H54 (cell line): ENCODE measurements around the gene UBE3B.

Experiments
- DNase-seq: peaks from one replicate; pipeline ENCODE4 v3.0.0; 2011; ENCODE audit warnings: low spot score, mixed read lengths; ENCODE audit not compliant: insufficient read length
- FAIRE-seq: peaks from 3 replicates; lab custom pipeline; 2011; peaks lifted over from hg19 to GRCh38; lab: Jason Lieb, UNC
- POLR2A ChIP-seq: IDR thresholded peaks from 2 replicates; pipeline ENCODE4 v1.6.1; 2011; ENCODE audit warnings: low read depth, mild to moderate bottlenecking, low read length

The UBE3B gene

GRCh38 chr12:109488051-109488665, 10.7 kb downstream of the UBE3B start:
- no peak for DNase-seq
- FAIRE-seq: no peak
- no peak for TF ChIP-seq POLR2A

- DNase-seq (no peak), FAIRE-seq (no peak)
- TF ChIP-seq POLR2A: no peak
Observed at GRCh38 chr12:109489016-109489954, 11.9 kb downstream of the UBE3B start.

- FAIRE-seq: no peak
- no peak for TF ChIP-seq POLR2A
- DNase-seq: no peak
Observed at GRCh38 chr12:109489955-109490565, 12.6 kb downstream of the UBE3B start.

GRCh38 chr12:109491671-109492070, 14.2 kb downstream of the UBE3B start:
- FAIRE-seq (no peak), DNase-seq (no peak)
- TF ChIP-seq POLR2A: no peak

GRCh38 chr12:109492371-109492770, 14.9 kb downstream of the UBE3B start:
- FAIRE-seq: no peak
- no peak for TF ChIP-seq POLR2A
- no peak for DNase-seq

GRCh38 chr12:109493090-109493489, 15.7 kb downstream of the UBE3B start:
- TF ChIP-seq POLR2A: no peak
- DNase-seq (no peak), FAIRE-seq (no peak)

- no peak for TF ChIP-seq POLR2A
- no peak for FAIRE-seq
- DNase-seq: no peak
Observed at GRCh38 chr12:109493938-109494337, 16.5 kb downstream of the UBE3B start.

- no peak for TF ChIP-seq POLR2A
- DNase-seq (no peak), FAIRE-seq (no peak)
Observed at GRCh38 chr12:109494348-109494881, 17.0 kb downstream of the UBE3B start.

- no peak for TF ChIP-seq POLR2A
- DNase-seq (no peak), FAIRE-seq (no peak)
Observed at GRCh38 chr12:109495012-109495411, 17.6 kb downstream of the UBE3B start.

GRCh38 chr12:109496306-109496705, 18.9 kb downstream of the UBE3B start:
- no peak for DNase-seq
- no peak for FAIRE-seq
- no peak for TF ChIP-seq POLR2A

GRCh38 chr12:109497675-109498074, 20.2 kb downstream of the UBE3B start:
- no peak for TF ChIP-seq POLR2A
- FAIRE-seq: no peak
- DNase-seq: no peak

GRCh38 chr12:109500406-109501185, 23.2 kb downstream of the UBE3B start:
- FAIRE-seq: no peak
- no peak for DNase-seq
- TF ChIP-seq POLR2A: no peak

- DNase-seq (no peak), FAIRE-seq (no peak)
- no peak for TF ChIP-seq POLR2A
Observed at GRCh38 chr12:109501299-109501698, 23.9 kb downstream of the UBE3B start.
